ENCODE results near the gene MRPL44.

Gene MRPL44

DNA sequence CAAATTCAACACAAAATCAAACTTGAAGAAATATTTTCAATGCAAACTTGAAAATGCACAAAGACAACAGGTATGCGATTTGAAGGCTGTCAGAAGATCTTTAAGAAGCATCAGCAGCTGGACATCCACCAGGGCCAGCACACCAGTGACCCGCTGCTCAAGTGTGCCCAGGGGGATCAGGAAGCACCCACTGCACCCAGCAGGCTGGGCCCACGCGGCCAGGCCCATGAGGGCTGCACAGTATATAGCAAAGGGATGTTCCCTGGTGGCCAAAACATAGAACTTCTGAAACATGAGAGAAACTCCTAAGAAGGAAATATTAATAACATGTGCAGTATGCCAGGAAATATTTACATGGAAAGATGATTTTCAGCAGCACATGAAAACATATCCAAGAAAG is 37.2 kb upstream of the MRPL44 start:
- Histone ChIP-seq H3K4me2 (ENCODE audit: low read length, poor library complexity, severe bottlenecking) (no peak overlapping the region), H2BK120ac (ENCODE audit: low read depth, low read length) (no peak overlapping the region), H2BK12ac (ENCODE audit: low read length in 2 of 2) (no peak overlapping the region), H4K8ac (ENCODE audit: low read length) (no peak overlapping the region), H2BK15ac (ENCODE audit: low read depth, poor library complexity, severe bottlenecking) (no peak overlapping the region), H3K4me1 (ENCODE audit: control insufficient read depth, insufficient read depth, low read depth, low read length) (peaks cover 5% of the 10 kb centered on the region), H3K27ac (ENCODE audit: low read length, poor library complexity, severe bottlenecking) (no peak overlapping the region), H3K9me3 (ENCODE audit: control insufficient read depth, low read length) (no peaks in the 10 kb centered on the region), H3K18ac (ENCODE audit: low read depth in 1 of 2, low read length in 2 of 2) (no peak overlapping the region), H3K14ac (ENCODE audit: low read length in 2 of 2) (no peak overlapping the region), H4K91ac (ENCODE audit: low read length) (no peak overlapping the region), H3K36me3 (ENCODE audit: control insufficient read depth in 1 of 2, insufficient read depth in 2 of 2, low read depth in 1 of 2, low read length in 2 of 2) (peaks cover 6 to 40% of the 10 kb centered on the region in 2 experiments), H3K4ac (ENCODE audit: low read depth in 1 of 2, low read length in 2 of 2) (no peak overlapping the region), H2AFZ (ENCODE audit: low read depth, low read length) (no peak overlapping the region), H3K23ac (ENCODE audit: low read length in 2 of 2) (no peak overlapping the region), H2BK5ac (ENCODE audit: low read depth, low read length, poor library complexity, severe bottlenecking) (no peak overlapping the region), H3K79me1 (replicated peaks; ENCODE audit: low read length, poor library complexity, severe bottlenecking) (peaks cover 15% of the 10 kb centered on the region), H3K27me3 (ENCODE audit: control insufficient read depth in 1 of 2, insufficient read depth in 1 of 2, low read length in 2 of 2) (no peaks in the 10 kb centered on the region), H3K9ac (ENCODE audit: low read length) (no peak overlapping the region), H3K4me3 (ENCODE audit: insufficient read depth in 1 of 2, low read depth in 1 of 2, low read length in 2 of 2) (no peak overlapping the region), H2AK5ac (ENCODE audit: low read length, severe bottlenecking) (no peak overlapping the region)
- WGBS, result 99% methylated on average over 3 of the region's 4 CpGs
- DNase-seq, result no peak

DNA sequence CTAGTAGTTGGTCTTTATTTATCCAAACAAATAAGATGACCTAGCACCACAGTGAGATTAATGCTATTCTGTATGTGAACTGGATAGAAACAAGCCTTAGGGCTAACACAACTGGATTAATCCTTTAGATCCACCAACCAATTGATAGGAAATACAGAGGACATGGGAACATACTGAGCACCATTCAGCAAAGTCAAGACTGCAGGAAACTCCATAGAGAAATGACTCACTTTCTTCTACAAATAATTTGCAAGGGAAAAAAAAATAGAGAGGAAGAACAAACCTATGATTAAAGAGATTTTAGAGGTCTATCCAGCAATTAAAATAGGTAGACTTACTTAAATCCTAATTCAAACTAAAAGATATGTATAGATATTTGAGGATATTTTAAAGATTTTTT is 36.1 kb upstream of the MRPL44 start:
- no peak overlapping the region for H4K91ac ChIP-seq (ENCODE audit: low read length)
- no peaks in the 10 kb centered on the region for H3K27me3 ChIP-seq (ENCODE audit: control insufficient read depth in 1 of 2, insufficient read depth in 1 of 2, low read length in 2 of 2)
- DNase-seq, result no peak
- H2BK15ac ChIP-seq (ENCODE audit: low read depth, poor library complexity, severe bottlenecking), result no peak overlapping the region
- no peak overlapping the region for H2AFZ ChIP-seq (ENCODE audit: low read depth, low read length)
- no peak overlapping the region for H3K23ac ChIP-seq (ENCODE audit: low read length in 2 of 2)
- no peak overlapping the region for H4K8ac ChIP-seq (ENCODE audit: low read length)
- no peak overlapping the region for H2AK5ac ChIP-seq (ENCODE audit: low read length, severe bottlenecking)
- H3K4me3 ChIP-seq (ENCODE audit: insufficient read depth in 1 of 2, low read depth in 1 of 2, low read length in 2 of 2), result no peak overlapping the region
- no peak overlapping the region for H3K4me2 ChIP-seq (ENCODE audit: low read length, poor library complexity, severe bottlenecking)
- H2BK120ac ChIP-seq (ENCODE audit: low read depth, low read length), result no peak overlapping the region
- peaks cover 5% of the 10 kb centered on the region for H3K4me1 ChIP-seq (ENCODE audit: control insufficient read depth, insufficient read depth, low read depth, low read length)
- H3K27ac ChIP-seq (ENCODE audit: low read length, poor library complexity, severe bottlenecking), result no peak overlapping the region
- H3K14ac ChIP-seq (ENCODE audit: low read length in 2 of 2), result no peak overlapping the region
- H3K18ac ChIP-seq (ENCODE audit: low read depth in 1 of 2, low read length in 2 of 2), result no peak overlapping the region
- no peak overlapping the region for H3K4ac ChIP-seq (ENCODE audit: low read depth in 1 of 2, low read length in 2 of 2)
- H2BK5ac ChIP-seq (ENCODE audit: low read depth, low read length, poor library complexity, severe bottlenecking), result no peak overlapping the region
- peaks cover 2% of the 10 kb centered on the region for H3K9me3 ChIP-seq (ENCODE audit: control insufficient read depth, low read length)
- peaks cover 6 to 29% of the 10 kb centered on the region in 2 experiments for H3K36me3 ChIP-seq (ENCODE audit: control insufficient read depth in 1 of 2, insufficient read depth in 2 of 2, low read depth in 1 of 2, low read length in 2 of 2)
- H2BK12ac ChIP-seq (ENCODE audit: low read length in 2 of 2), result no peak overlapping the region
- H3K79me1 ChIP-seq (replicated peaks; ENCODE audit: low read length, poor library complexity, severe bottlenecking), result peaks cover 10% of the 10 kb centered on the region
- H3K9ac ChIP-seq (ENCODE audit: low read length), result no peak overlapping the region

DNA sequence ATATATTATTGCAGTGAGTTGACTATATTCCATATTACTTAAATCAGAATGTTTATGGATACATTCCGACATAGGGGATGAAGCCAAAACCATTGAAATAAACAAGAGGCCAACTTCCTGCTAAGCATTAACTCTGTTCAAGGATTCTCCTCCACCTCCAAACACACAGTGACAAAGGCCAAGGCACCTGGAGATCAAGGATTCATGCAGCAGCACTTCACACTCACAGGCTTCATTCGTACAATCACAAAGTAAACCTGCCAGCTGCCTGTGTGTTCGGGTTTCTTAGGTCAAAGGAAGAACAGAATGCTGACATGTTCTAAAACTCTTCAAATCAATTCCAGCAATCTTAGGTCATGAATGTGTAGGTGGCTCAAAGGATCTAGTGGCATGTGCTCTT is 35.0 kb upstream of the MRPL44 start:
- Histone ChIP-seq H3K9ac (ENCODE audit: low read length) (no peak overlapping the region), H4K8ac (ENCODE audit: low read length) (no peak overlapping the region), H4K91ac (ENCODE audit: low read length) (no peak overlapping the region), H2AFZ (ENCODE audit: low read depth, low read length) (no peak overlapping the region), H3K36me3 (ENCODE audit: control insufficient read depth in 1 of 2, insufficient read depth in 2 of 2, low read depth in 1 of 2, low read length in 2 of 2) (peaks cover 6 to 20% of the 10 kb centered on the region in 2 experiments), H2BK15ac (ENCODE audit: low read depth, poor library complexity, severe bottlenecking) (no peak overlapping the region), H2AK5ac (ENCODE audit: low read length, severe bottlenecking) (no peak overlapping the region), H3K9me3 (ENCODE audit: control insufficient read depth, low read length) (peaks cover 13% of the 10 kb centered on the region), H2BK12ac (ENCODE audit: low read length in 2 of 2) (no peak overlapping the region), H3K4me3 (ENCODE audit: insufficient read depth in 1 of 2, low read depth in 1 of 2, low read length in 2 of 2) (no peak overlapping the region), H3K14ac (ENCODE audit: low read length in 2 of 2) (no peak overlapping the region), H3K4me2 (ENCODE audit: low read length, poor library complexity, severe bottlenecking) (no peak overlapping the region), H2BK120ac (ENCODE audit: low read depth, low read length) (no peak overlapping the region), H3K23ac (ENCODE audit: low read length in 2 of 2) (no peak overlapping the region), H3K18ac (ENCODE audit: low read depth in 1 of 2, low read length in 2 of 2) (peak overlapping the region in 1 of 2 experiments; percentile 6), H3K27me3 (ENCODE audit: control insufficient read depth in 1 of 2, insufficient read depth in 1 of 2, low read length in 2 of 2) (no peaks in the 10 kb centered on the region), H2BK5ac (ENCODE audit: low read depth, low read length, poor library complexity, severe bottlenecking) (no peak overlapping the region), H3K4me1 (ENCODE audit: control insufficient read depth, insufficient read depth, low read depth, low read length) (peaks cover 5% of the 10 kb centered on the region), H3K79me1 (replicated peaks; ENCODE audit: low read length, poor library complexity, severe bottlenecking) (peaks cover 14% of the 10 kb centered on the region), H3K4ac (ENCODE audit: low read depth in 1 of 2, low read length in 2 of 2) (no peak overlapping the region), H3K27ac (ENCODE audit: low read length, poor library complexity, severe bottlenecking) (no peak overlapping the region)
- WGBS, result 96% methylated on average over 2 of the region's 3 CpGs
- no peak for DNase-seq

DNA sequence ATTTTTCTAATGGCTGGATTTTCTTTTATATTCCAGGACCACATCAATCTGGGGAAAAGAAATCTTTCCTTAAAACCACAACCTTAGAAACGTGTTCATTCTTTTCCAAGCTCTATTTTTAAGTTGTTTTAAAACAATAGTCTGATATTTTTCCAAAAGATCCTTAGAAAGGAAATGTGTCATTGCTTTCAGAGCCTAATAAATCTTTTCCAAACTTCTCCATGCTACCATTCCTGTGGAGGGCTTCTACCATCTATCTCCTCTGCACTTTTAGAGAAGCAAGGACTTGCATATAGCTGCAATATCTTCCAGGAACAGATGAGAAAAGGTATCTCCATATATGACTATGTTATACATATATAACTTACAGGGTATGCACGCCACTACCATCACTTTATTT is 33.3 kb upstream of the MRPL44 start:
- Histone ChIP-seq H3K27me3 (ENCODE audit: control insufficient read depth in 1 of 2, insufficient read depth in 1 of 2, low read length in 2 of 2) (no peaks in the 10 kb centered on the region), H3K27ac (ENCODE audit: low read length, poor library complexity, severe bottlenecking) (no peak overlapping the region), H2BK15ac (ENCODE audit: low read depth, poor library complexity, severe bottlenecking) (no peak overlapping the region), H3K18ac (ENCODE audit: low read depth in 1 of 2, low read length in 2 of 2) (no peak overlapping the region), H3K4me2 (ENCODE audit: low read length, poor library complexity, severe bottlenecking) (no peak overlapping the region), H4K91ac (ENCODE audit: low read length) (no peak overlapping the region), H2BK120ac (ENCODE audit: low read depth, low read length) (no peak overlapping the region), H4K8ac (ENCODE audit: low read length) (no peak overlapping the region), H2AK5ac (ENCODE audit: low read length, severe bottlenecking) (no peak overlapping the region), H2BK5ac (ENCODE audit: low read depth, low read length, poor library complexity, severe bottlenecking) (no peak overlapping the region), H3K36me3 (ENCODE audit: control insufficient read depth in 1 of 2, insufficient read depth in 2 of 2, low read depth in 1 of 2, low read length in 2 of 2) (peaks cover 7 to 15% of the 10 kb centered on the region in 2 experiments), H3K4me1 (ENCODE audit: control insufficient read depth, insufficient read depth, low read depth, low read length) (peaks cover under 1% of the 10 kb centered on the region), H3K9me3 (ENCODE audit: control insufficient read depth, low read length) (peaks cover 17% of the 10 kb centered on the region), H3K14ac (ENCODE audit: low read length in 2 of 2) (no peak overlapping the region), H3K23ac (ENCODE audit: low read length in 2 of 2) (no peak overlapping the region), H2AFZ (ENCODE audit: low read depth, low read length) (no peak overlapping the region), H3K4ac (ENCODE audit: low read depth in 1 of 2, low read length in 2 of 2) (no peak overlapping the region), H3K4me3 (ENCODE audit: insufficient read depth in 1 of 2, low read depth in 1 of 2, low read length in 2 of 2) (no peak overlapping the region), H2BK12ac (ENCODE audit: low read length in 2 of 2) (no peak overlapping the region), H3K79me1 (replicated peaks; ENCODE audit: low read length, poor library complexity, severe bottlenecking) (peaks cover 23% of the 10 kb centered on the region), H3K9ac (ENCODE audit: low read length) (no peak overlapping the region)
- no peak for DNase-seq
- 93% methylated on average over 1 of the region's 2 CpGs for WGBS
